GM19193 (cell line): ENCODE data around the gene RBBP4.

Experiments used
- POLR2A ChIP-seq: IDR thresholded peaks from 4 replicates; pipeline ENCODE4 v1.6.1; 2011; ENCODE audit not compliant: insufficient read depth, insufficient read length; ENCODE audit errors: extremely low read depth

Gene RBBP4

DNA sequence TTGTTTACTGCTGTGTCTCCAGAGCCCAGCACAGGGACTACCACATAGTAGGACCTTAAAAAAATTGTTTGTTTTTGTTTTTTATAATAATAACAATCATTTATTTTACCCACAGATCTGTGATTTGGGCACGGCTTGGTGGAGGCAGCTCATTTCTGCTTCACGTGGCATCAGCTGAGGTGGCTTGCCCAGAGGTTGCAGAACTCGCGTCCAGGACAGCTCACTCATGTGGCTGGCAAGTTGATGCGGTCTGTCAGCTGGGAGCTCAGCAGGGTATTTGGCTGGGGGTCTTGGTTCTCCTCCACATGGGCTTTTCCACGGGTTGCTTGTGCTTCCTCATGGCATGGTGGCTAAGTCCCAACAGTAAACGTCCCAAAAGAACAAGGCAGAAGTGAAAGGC is 54.5 kb downstream of the RBBP4 start:
- no peak for TF ChIP-seq POLR2A

DNA sequence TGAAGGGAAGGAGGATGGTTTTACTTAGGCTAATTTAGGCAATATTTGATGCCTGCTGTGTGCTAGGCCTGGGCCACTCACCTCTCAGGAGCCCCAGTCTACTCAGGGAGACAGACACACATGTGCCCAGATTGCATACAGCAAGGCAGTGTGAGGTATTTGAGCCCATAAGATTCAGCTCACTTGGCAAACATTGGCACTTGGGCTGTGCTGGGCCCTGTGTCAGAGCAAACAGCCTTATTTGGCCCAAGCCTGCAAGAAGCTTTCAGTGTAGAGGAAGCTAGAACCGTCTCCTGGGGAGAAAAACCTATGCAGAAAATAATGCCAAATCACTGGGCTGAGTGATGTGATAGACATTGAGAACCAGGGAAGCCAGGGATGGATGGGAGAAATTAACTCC is 55.5 kb downstream of the RBBP4 start:
- TF ChIP-seq POLR2A: no peak

DNA sequence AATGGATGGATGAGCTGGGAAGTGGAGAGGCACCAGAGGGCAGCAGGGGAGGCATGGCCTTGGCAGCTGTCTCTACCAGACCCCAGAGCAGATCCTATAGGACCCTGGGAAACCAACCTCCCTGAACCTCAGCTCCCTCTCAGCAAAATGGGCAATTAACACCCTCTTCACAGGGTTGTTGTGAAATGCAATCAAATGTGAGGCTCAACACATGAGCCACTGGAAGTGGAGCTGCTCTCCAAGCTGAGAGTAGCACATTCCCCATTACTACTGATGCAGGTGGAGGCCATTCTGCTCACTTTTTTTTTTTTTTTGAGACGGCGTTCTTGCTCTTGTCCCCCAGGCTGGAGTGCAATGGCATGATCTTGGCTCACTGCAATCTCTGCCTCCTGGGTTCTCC is 58.1 kb downstream of the RBBP4 start:
- no peak for TF ChIP-seq POLR2A

DNA sequence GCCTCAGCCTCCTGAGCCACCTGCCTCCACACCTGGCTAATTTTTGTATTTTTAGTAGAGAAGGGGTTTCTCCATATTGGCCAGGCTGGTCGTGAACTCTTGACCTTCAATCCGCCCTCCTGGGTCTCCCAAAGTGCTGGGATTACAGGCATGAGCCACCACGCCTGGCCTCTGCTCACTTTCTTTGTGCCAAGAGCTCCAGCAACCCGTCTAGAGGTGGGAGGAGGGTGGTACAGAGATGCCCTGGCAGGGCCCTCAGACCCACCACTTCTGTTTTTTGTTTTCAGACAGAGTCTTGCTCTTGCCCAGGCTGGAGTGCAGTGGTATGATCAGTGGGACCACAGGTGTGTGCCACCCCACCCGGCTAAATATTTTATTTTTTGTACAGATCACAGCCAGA is 58.5 kb downstream of the RBBP4 start:
- no peak for TF ChIP-seq POLR2A

DNA sequence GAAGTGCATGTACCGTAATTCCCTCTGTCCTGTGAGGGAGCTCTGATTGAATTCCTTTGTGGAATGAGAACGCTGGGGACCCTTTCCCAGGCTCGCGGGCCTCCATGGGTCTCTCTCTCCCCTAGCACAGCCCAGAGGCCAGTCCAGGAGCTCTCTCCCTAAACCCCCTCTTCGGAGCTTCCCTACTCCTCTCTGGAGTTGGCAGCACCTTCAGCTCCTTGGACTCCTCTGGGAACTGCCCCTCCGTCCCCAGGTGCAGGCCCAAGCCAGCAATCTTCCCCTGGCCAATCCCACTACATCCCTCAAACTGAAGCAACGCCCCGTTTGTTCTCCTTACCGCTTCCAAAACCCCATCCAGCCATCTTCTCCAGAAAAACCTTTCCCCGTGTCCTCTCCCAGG is 62.1 kb downstream of the RBBP4 start:
- no peak for TF ChIP-seq POLR2A

DNA sequence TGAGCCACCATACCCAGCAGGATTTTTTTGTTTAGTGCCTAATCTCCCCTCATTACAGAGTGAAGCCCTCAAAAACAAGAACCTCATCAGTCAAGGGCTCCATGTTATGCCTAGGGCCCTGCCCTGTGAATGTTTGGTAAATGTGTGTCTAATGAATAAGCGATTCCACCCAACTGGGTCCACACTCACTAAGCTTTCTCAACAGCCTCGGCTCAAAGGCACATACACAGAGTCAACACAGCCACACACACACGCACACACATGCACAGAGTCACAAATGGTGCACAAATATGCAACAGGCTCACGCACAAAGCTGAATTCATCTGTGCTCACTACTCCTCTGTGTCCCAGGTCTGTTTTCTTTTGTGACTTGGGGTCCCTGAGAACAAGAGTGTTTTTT is 63.3 kb downstream of the RBBP4 start:
- TF ChIP-seq POLR2A: no peak

DNA sequence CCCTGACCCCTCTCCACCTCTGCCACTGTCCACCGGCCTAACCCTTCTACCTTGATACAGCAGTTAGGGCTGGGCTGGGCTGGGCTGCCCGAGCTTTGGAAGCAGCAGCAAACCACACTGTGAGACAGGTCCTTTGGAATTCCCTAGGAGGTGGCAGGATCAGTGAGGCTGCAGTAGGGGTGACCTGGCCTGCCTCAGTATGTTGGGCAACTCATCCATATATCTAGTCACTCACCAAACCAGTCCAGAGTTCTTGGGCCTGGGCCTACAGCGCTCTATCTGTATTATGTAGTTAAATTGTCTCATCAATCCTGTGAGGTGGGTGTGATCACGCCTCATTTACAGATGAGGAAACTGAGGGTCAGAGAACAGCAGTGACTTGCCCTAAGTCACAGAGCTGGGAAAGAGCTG is 64.9 kb downstream of the RBBP4 start:
- no peak for TF ChIP-seq POLR2A

DNA sequence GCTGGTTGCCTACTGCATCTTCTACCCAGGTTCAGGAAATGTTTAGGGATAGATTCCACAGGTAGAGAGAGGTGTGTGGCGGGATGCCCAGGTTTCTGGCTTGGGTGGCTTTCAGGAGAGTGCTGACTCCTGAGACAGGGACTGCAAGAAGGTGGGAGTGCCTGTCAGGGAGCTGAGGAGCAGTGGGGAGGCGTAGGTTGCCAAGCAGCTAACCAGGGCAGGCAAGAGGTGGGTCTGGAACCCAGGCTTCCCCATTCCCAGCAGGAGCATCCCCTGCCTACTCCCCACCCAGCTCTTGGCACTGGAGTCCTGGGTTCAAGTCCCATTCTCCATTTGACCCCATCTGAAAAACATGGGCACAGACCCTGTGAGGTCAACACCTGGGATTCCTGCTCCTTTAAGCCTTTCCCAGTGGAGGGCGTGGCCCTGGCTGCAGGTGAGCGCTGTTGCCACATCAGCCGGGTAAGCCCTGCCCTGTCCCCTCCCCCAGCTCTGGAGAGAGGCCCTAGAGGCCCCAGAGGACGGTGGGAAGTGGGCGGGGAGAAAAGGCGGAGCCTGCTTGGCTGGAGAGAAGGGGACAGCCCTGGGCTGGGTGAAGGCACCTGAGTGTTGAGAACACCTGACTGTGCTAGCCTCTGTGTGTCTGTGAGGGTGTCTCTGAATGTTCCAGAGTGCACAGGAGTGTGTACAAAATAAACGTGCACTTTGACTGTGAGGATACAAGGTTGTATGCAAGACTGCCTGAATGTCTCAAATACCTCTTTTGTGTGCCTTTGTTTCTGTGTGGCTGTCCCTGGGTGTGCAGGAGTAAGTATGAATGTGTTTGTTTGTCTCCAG is 65.5 kb downstream of the RBBP4 start:
- TF ChIP-seq POLR2A: no peak

DNA sequence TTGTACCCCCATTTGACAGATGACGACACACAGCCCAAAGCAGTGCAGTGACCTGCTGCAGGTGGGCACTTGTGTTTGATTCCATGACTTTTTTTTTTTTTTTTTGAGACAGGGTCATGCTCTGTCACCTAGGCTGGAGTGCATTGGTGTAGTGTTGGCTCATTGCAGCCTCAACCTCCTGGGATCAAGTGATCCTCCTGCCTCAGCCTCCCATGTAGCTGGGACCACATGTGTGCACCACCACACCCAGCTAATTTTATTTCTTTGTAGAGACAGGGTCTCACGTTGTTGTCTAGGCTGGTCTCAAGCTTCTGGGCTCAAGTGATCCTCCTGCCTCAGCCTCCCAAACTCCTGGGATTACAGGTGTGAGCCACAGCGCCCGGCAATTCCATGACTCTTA is 66.5 kb downstream of the RBBP4 start:
- no peak for TF ChIP-seq POLR2A

DNA sequence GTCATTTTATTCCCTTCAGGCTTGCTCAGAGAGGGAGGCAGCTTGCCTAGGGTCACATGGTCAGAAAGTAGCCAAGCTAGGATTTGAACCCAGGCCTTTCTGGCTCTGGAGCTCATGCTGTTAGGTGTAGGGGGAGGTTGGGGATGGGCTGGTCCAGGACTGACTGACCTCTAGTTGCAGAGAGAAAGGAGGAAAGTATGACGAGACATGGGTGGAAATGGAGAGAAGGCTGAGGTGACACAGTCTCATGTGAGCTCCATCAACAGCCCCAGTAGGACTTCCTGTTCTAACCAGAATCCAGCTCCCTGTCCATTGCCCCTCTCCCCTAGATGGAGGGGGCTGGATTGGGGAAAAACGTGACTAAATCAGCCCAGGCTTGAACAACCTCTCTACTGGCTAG is 67.0 kb downstream of the RBBP4 start:
- TF ChIP-seq POLR2A: no peak

DNA sequence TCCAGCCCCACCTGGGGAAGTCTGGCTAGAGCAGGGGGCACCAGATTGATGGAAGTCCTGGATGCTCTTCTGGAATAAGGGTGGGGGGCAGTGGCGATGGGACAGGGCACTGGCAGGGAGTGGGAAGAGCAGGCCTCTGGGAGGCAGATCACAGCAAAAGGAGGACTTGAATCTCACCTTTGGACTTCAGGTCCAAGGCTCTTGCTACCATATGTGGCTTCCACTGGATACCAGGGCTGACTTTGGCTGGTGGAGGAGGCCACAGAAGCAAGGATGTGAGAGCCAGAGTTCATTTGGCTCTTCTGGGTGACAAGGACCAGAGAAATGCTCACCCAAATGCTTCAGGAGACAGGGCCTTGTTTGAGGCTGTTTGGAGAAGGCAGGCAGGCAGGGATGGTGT is 67.5 kb downstream of the RBBP4 start:
- TF ChIP-seq POLR2A: no peak

DNA sequence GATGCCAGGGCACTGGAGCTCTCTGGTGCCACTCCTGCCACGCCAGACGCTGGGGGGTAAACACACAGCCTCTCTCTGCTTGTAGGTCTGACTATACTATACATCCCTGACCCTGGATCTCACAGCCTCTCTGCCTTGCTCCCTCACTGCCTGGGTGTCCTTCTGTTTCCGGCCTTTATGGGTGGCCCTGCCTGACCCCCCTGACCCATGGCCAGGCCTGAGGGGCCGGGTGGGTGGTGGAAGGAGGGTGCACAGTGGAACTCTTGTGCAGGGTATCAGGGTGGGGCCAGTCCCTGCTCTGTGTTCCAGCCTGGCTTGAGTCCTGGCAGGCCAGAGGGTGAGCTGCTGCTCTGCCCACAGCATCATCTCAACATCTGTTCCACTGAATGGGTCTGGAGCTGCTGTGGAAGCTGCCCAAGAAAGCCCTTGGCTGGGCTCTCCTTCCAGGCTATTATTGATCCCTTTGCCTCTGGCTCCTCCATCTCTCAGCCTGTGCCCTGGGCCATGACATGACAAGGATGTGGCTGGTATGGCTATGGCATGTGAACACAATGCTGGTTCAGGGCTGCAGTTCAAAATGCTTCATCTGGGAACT is 68.8 kb downstream of the RBBP4 start:
- TF ChIP-seq POLR2A: no peak

DNA sequence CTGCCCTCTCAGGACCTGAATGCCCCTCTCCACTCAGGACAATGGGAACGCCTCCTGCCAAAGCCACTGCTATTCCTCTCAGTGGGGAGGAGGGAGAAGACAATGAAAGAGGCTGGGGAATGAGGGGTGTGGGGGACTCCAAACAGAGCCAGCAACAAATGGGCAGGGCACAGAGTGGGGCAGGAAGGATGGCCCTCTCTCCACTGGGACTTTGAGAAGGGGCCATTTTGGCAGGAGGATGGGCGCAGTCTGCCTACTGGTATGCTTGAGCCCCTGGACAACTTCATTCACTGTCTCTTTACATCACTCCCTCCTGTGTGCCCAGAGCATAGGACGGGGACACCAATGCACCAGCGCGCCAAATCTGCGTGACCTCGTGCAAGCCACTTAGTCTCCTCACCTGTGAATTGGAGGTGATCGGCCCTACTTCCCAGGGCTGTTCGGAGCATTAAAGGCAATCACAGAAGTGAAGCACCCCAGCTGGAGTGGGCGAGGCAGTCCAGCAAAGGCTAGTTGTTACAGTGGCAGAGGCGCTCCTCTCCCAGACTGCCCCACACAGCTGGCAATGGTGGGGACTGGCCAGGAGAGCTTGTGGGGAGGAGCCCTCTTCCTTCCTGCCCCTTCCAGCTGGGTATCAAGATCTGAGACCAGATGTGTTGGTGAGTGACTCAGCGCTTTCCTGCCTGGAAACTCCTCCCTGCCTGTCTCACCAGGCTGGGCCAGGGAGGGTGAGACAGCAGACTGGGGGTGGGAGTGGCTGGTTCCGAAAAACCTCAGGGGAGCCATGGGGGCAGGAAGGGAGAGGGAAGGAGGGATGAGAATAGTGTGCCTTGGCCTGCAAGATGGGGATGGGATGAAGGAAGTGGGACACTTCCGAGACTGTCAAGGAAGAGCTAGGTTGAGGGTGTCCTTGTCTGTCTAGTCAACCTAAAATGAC is 73.9 kb downstream of the RBBP4 start:
- TF ChIP-seq POLR2A: no peak

DNA sequence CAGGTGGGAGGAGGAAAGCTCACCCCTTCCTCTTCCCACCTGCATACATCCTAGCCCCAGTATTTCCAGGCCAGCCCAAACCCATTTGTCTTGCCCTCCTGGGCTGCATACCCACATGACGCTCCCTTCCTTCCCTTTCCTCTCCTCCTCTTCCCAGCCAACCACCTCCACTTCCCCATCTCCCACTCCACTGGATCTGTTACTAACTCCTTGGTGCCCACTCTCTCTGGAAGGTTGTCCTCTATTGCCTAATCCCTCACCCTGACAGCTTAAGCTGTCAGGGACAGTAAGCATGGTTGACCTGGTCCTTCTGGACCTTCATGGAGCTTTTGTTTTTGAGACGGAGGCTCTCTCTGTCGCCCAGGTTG is 74.6 kb downstream of the RBBP4 start:
- no peak for TF ChIP-seq POLR2A

DNA sequence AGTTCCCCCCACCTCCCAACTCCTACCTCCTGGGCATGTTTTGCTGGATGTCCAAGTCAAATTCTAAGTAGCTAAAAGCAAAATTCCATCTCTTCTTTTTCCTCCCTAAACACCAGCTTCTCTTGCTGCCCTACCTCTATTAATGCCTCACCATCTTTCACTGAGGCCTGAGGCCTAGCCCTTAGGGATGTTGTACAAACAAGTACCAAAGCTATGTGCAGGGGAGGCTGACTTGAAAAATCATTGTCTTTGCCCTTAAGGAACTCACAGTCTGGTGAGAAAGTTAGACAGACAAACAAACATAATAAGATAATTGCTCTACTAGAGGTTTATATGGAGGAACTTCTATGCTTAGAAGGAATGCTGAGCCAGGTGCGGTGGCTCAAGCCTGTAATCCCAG is 76.9 kb downstream of the RBBP4 start:
- no peak for TF ChIP-seq POLR2A
